Upper lobe of left lung (tissue), 4 donors: Measurements from ENCODE around the gene RAPGEF1.

Experiments used
- EP300 ChIP-seq, 4 donors: sonication (generic); formaldehyde crosslinking; IDR thresholded peaks; one replicate each; pipeline ENCODE4 v1.5.1; 2017; ENCODE audit warnings: antibody characterized with exemption in 4 of 4, control low read depth in 2 of 4
- TF ChIP-seq, protein P1 (sequence below), 6 experiments: fragments of 450-650 bp in 4 of 6; fragments of 200-600 bp in 2 of 6; sonication (generic) in 2 of 6; IDR thresholded peaks; one replicate each; pipeline ENCODE4 v1.5.1; 2016 to 2019; ENCODE audit warnings: antibody characterized with exemption in 6 of 6

DNA sequence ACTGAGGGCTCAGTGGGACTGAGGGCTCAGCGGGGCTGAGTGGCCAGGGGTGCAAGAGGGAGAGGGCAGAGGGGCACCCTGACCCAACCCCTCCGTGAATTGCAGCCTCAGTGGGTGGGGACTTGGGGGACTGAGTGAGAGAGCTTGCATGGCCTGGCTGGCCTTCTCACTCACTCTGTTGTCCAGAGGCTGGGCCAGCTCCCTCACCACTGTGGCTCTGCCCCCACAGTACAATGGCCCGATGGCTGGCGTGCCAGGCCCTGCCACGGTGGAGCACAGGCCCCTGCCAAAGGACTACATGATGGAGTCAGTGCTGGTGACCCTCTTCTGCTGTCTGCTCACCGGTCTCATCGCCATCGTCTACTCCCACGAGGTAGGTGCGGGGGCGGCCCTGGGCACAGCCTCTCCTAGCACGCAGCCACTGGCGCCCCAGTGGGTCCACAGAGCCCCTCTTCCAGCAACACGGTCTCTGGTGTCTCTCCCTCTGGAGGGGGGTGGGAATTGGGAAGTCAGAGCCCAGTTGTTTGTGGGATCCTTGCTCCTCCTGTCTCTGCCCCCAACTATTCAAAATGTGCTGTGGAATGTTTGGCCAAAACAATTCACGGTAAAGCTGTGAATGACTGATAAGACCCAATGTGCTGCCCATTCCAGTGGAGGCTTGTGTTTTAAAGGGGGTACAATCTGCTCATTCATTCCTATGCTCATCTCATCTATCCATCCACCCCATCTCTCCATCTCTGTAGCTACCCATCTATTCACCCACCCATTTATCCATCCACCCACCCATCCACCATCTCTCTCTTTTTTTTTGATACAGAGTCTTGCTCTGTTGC, 183.8 kb downstream of the RAPGEF1 start:
- TF ChIP-seq EP300 (IDR thresholded peaks at IDR 0.05) = no peak
- TF ChIP-seq, protein P1, sequence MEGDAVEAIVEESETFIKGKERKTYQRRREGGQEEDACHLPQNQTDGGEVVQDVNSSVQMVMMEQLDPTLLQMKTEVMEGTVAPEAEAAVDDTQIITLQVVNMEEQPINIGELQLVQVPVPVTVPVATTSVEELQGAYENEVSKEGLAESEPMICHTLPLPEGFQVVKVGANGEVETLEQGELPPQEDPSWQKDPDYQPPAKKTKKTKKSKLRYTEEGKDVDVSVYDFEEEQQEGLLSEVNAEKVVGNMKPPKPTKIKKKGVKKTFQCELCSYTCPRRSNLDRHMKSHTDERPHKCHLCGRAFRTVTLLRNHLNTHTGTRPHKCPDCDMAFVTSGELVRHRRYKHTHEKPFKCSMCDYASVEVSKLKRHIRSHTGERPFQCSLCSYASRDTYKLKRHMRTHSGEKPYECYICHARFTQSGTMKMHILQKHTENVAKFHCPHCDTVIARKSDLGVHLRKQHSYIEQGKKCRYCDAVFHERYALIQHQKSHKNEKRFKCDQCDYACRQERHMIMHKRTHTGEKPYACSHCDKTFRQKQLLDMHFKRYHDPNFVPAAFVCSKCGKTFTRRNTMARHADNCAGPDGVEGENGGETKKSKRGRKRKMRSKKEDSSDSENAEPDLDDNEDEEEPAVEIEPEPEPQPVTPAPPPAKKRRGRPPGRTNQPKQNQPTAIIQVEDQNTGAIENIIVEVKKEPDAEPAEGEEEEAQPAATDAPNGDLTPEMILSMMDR (IDR thresholded peaks at IDR 0.05) = no peak
